ENCODE data around the gene IQCK. TPM values are rescaled to one million over a fixed set of nuclear protein-coding genes. Genes with fewer than 3 reads are reported as not detected.

Gene IQCK
- polyA plus RNA-seq, 3 donors, result 0.52 to 1.2 (median 0.58) TPM

DNA sequence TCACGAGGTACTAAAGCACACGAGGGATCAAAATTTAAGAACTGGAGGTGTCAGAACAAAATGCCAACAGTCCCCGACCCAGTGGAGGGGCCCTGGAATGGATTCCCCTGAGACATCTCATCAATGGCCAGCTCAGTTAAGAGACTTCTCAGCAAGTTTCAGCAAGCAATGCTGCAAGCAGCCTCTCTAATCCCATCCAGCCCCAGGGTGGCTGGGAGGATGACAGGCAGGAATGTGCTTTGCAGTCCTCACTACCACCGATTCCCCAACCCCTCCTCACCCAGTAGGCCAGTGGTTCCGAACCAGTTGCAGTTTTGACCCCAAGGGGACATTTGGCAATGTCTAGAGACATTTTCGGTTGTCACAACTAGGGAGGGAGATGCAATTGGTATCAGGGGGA lies 157.8 kb downstream of the IQCK start:
- Mint-ChIP-seq H3K4me1 (peaks cover 11% of the 10 kb centered on the region), H3K4me3 (no peak overlapping the region), H3K27ac (no peak overlapping the region), H3K9me3 (peaks cover 0 to 5% (median 0%) of the 10 kb centered on the region in 7 donors), H3K36me3 (no peaks in the 10 kb centered on the region), H3K27me3 (ENCODE audit: low read depth in 3 of 3) (peaks cover 8 to 10% (median 10%) of the 10 kb centered on the region in 3 donors)
- Histone ChIP-seq H3K36me3 (replicated peaks in 1 of 2; ENCODE audit: control insufficient read depth in 1 of 2, insufficient read depth in 2 of 2, low read length in 2 of 2) (no peaks in the 10 kb centered on the region), H3K79me2 (ENCODE audit: insufficient read depth, low read length) (no peaks in the 10 kb centered on the region), H3K4me1 (ENCODE audit: control insufficient read depth in 1 of 2, insufficient read depth in 2 of 2, low read length in 2 of 2) (no peaks in the 10 kb centered on the region), H3K27ac (ENCODE audit: low read depth in 1 of 2, low read length in 2 of 2) (no peak overlapping the region), H3K9me3 (replicated peaks in 1 of 2; ENCODE audit: control insufficient read depth in 1 of 2, insufficient read depth in 1 of 2, low read length in 2 of 2) (no peaks in the 10 kb centered on the region), H4K20me1 (ENCODE audit: insufficient read depth, low read length) (no peaks in the 10 kb centered on the region), H3K4me3 (replicated peaks in 1 of 3; ENCODE audit: low read depth in 2 of 3, low read length in 3 of 3) (no peak overlapping the region), H3K27me3 (ENCODE audit: control insufficient read depth in 2 of 2, insufficient read depth in 2 of 2, low read length in 2 of 2) (peaks cover 0 to 4% of the 10 kb centered on the region in 2 donors), H3K4me2 (replicated peaks; ENCODE audit: extremely low read depth, low read length, poor library complexity, severe bottlenecking) (no peak overlapping the region), H2AFZ (ENCODE audit: insufficient read depth, low read depth, low read length, poor library complexity, severe bottlenecking) (no peak overlapping the region), H3K9ac (ENCODE audit: insufficient read depth, low read length, poor library complexity, severe bottlenecking) (no peak overlapping the region)
- intact Hi-C loops (cut with micrococcal nuclease), result no loop called here
- TF ChIP-seq, protein P1, sequence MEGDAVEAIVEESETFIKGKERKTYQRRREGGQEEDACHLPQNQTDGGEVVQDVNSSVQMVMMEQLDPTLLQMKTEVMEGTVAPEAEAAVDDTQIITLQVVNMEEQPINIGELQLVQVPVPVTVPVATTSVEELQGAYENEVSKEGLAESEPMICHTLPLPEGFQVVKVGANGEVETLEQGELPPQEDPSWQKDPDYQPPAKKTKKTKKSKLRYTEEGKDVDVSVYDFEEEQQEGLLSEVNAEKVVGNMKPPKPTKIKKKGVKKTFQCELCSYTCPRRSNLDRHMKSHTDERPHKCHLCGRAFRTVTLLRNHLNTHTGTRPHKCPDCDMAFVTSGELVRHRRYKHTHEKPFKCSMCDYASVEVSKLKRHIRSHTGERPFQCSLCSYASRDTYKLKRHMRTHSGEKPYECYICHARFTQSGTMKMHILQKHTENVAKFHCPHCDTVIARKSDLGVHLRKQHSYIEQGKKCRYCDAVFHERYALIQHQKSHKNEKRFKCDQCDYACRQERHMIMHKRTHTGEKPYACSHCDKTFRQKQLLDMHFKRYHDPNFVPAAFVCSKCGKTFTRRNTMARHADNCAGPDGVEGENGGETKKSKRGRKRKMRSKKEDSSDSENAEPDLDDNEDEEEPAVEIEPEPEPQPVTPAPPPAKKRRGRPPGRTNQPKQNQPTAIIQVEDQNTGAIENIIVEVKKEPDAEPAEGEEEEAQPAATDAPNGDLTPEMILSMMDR (IDR thresholded peaks at IDR 0.05), result no peak
- DNase-seq, result no peak
- WGBS (ENCODE audit: insufficient coverage), result 100% methylated on average over 3 of the region's 6 CpGs

DNA sequence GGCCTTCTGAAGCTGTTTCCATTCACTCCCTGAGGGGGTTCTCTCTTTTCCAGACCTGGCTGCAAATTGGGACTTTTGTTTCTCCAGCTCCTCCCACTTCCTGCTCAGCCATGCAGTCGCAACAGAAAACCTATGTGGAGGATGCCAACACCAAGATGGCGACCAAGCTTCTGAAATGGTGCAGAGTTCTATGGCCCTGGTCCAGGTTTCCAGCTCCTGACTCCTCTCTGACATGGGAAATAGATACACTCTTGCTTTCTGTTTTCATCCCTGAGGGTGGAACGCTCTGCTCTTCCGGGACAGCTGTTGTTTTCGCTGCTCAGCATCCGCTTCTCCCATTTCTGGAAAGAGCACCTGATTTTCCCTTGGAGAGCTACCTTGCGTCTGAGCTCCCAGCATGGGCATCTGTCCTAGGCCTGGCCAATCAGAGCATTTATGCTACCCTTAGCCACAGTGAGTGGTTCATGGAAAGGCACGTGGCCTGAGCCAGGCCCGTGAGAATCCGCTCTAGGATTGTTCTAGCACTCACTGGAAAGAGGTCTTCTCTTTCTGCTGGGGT lies 158.5 kb downstream of the IQCK start:
- H3K4me1 Mint-ChIP-seq, result peaks cover 11% of the 10 kb centered on the region
- 89% methylated on average over 9 of the region's 10 CpGs for WGBS (ENCODE audit: insufficient coverage)
- no peaks in the 10 kb centered on the region for H3K9me3 ChIP-seq (replicated peaks in 1 of 2; ENCODE audit: control insufficient read depth in 1 of 2, insufficient read depth in 1 of 2, low read length in 2 of 2)
- intact Hi-C loops (cut with micrococcal nuclease), result no loop called here
- TF ChIP-seq, protein P1 (IDR thresholded peaks at IDR 0.05), result no peak
- H3K27ac ChIP-seq (ENCODE audit: low read depth in 1 of 2, low read length in 2 of 2), result no peak overlapping the region
- no peak overlapping the region for H3K4me2 ChIP-seq (replicated peaks; ENCODE audit: extremely low read depth, low read length, poor library complexity, severe bottlenecking)
- H4K20me1 ChIP-seq (ENCODE audit: insufficient read depth, low read length), result no peaks in the 10 kb centered on the region
- peaks cover under 1 to 10% of the 10 kb centered on the region in 2 donors for H3K27me3 ChIP-seq (ENCODE audit: control insufficient read depth in 2 of 2, insufficient read depth in 2 of 2, low read length in 2 of 2)
- H3K36me3 Mint-ChIP-seq, result no peaks in the 10 kb centered on the region
- H3K4me3 ChIP-seq (replicated peaks in 1 of 3; ENCODE audit: low read depth in 2 of 3, low read length in 3 of 3), result no peak overlapping the region
- H3K9ac ChIP-seq (ENCODE audit: insufficient read depth, low read length, poor library complexity, severe bottlenecking), result no peak overlapping the region
- no peak for DNase-seq
- H3K4me3 Mint-ChIP-seq, result no peak overlapping the region
- H3K9me3 Mint-ChIP-seq, result peaks cover 0 to 9% (median 2%) of the 10 kb centered on the region in 7 donors
- no peaks in the 10 kb centered on the region for H3K79me2 ChIP-seq (ENCODE audit: insufficient read depth, low read length)
- no peak overlapping the region for H3K27ac Mint-ChIP-seq
- H3K27me3 Mint-ChIP-seq (ENCODE audit: low read depth in 3 of 3), result peaks cover 12 to 17% (median 16%) of the 10 kb centered on the region in 3 donors
- no peaks in the 10 kb centered on the region for H3K36me3 ChIP-seq (replicated peaks in 1 of 2; ENCODE audit: control insufficient read depth in 1 of 2, insufficient read depth in 2 of 2, low read length in 2 of 2)
- H2AFZ ChIP-seq (ENCODE audit: insufficient read depth, low read depth, low read length, poor library complexity, severe bottlenecking), result no peak overlapping the region
- H3K4me1 ChIP-seq (ENCODE audit: control insufficient read depth in 1 of 2, insufficient read depth in 2 of 2, low read length in 2 of 2), result no peaks in the 10 kb centered on the region
